AG20443 (cell line): ENCODE measurements around the gene PALS1.
"Not testable (repeated sequence)": the region's sequence is repeated elsewhere in the genome, so short reads cannot be mapped to it uniquely, and the experiment has no call there.

Experiments
- DNase-seq: peaks from one replicate; pipeline ENCODE4 v3.0.0; 2012; ENCODE audit warnings: low spot score, mixed read lengths

Gene PALS1

GRCh38 chr14:67257906-67258305 is 16.7 kb downstream of the PALS1 start:
- DNase-seq, result no peak

DNA sequence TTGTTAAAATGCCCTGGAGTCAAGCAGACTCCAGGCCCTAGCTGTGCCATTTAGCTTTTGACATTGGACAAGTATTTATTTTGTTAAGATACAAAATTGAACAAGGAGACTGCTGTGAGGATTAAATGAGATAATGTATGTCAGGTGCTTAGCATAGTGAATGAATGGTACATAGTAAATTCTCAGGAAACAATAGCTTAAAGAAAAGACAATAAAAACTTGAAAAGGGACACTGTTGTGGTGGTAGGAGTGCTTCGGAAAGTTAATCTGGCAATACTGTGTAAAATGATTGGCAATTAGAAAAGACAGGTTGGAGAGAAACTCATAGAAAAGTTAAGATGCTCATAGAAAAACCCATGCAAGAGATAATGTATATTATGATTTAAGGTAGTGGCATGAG is 19.7 kb downstream of the PALS1 start:
- DNase-seq, result no peak

- DNase-seq, result peak; percentile 16
These were observed 22.4 kb downstream of the PALS1 start for GRCh38 chr14:67263499-67264149.

- DNase-seq, result no peak
These were observed 23.9 kb downstream of the PALS1 start for GRCh38 chr14:67265131-67265530.

- no peak for DNase-seq
These were observed 26.5 kb downstream of the PALS1 start for GRCh38 chr14:67267576-67268328.

- DNase-seq, result no peak
These were observed 27.4 kb downstream of the PALS1 start for GRCh38 chr14:67268426-67269150.

DNA sequence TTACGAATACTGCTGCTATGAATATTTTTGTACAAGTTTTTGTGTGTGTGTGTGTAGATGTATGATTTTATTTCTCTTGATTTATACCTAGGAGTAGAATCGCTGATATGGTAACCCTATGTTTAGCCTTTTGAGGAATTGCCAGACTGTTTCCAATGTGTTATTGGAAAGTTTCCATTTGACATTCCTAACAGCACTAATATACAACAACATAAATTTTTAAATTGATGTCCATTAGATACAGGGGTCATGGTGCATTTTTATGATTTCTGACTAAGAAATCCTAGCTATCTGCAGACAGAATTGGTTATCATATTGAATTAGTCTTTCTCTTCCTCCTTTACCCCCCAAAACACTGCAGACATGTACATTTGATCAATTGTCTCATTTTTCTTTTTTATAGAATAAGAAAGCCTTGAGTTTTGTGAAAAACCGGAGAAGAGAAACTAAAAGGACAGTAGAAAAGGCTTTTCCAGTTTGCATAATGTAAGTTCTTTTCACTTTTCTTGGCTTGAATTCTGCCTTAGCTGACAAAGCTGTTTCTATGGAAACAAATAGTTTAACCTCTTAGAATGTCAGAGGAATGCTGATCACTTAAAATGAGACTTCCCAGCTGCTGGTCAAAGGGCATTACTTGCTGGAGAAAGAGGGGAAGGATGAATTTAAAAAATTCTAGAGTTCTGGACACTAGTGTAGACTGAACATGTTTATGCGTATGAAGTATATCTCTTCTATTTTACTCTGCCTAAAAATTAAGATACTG is 28.2 kb downstream of the PALS1 start:
- DNase-seq, result peak; percentile 79

- peak; percentile 9 for DNase-seq
These were observed 29.0 kb downstream of the PALS1 start for GRCh38 chr14:67270145-67270753.

DNA sequence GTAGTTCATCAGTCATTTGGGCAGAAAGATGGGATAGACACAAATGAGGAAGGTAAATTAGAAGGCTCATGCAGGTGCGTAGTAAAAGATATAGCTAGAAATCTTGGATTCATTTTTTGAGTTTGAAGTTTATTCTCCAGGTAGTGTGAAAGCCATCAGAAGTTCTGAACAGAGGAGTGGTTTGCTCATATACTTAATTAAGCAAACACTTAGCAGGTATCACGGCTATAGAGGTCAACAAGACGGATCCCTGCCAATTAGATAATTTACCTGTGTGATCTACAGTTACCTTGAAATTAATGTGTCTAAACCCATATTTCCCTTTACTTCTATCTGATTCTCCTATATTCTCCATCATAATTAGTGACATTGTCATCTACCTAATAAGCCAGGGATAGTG is 29.7 kb downstream of the PALS1 start:
- DNase-seq, result no peak

GRCh38 chr14:67273281-67273680 is 32.0 kb downstream of the PALS1 start:
- DNase-seq, result not testable (repeated sequence)

- DNase-seq, result no peak
These were observed 34.9 kb downstream of the PALS1 start for GRCh38 chr14:67276131-67276530.

DNA sequence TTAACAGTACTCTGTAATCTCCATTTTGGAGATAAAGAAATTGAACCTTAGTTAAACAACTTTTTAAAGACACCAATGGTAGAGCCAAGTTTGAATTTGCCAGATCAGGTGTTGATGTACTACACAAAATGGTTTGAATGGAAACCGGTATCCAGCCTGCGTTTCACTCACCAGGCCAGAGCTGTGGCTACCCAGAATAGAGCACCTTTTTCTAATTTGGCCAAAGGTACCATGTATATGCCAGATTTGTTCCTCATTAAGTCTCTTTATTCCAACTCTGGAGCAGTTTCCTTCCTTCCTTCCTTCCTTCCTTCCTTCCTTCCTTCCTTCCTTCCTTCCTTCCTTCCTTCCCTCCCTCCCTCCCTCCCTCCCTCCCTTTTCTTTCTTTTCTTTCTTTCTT is 39.3 kb downstream of the PALS1 start:
- DNase-seq, result no peak

DNA sequence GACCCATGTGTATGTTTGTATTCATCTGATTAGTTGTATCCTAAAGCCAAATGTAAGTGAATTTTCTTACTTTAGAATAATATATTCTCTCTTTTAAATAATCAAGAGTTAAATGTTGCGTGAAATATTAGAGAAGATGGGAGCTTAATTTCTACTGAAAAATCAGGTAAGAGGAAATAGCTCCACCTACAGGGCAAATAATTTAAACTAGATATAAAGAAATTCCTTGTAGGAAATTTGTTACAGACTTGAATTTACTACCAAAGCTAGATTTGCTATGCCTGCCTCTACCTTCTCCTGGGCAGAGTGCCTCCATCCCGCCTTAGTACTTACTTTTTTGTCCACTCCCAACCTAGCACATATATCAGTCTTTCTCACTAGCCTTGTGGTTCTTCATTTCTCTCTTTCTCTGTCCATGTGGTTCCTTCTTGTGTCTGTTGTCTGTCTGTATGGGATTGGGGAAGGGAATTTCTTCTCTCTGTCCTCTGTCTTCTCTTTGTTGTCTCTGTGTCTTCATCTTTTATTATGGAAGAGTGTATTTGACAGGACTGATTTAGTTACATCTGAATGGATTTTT is 44.7 kb downstream of the PALS1 start:
- peak; percentile 32 for DNase-seq
